ENCODE data around the gene ALDH5A1.

Gene ALDH5A1

DNA sequence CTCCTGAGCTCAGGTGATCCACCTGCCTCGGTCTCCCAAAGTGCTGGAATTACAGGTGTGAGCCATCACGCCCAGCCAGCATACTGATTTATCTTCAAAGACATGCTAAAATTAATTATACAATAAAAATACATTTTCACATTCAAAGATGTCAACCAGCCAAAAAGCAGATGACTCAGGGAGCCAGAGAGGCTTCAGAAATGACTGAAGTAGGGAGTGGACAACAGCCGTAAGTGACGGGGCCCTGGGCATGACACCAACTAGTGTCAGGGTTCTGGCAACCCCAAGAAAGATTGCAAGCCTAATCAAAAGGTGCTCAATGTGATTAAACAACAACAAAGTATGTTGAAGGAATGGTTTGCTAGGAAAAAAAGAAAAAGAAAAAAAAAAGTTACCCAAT is 33.8 kb upstream of the ALDH5A1 start:
- Histone ChIP-seq H3K4me3 (ENCODE audit: low read depth, low read length) (no peak overlapping the region), H3K9me3 (ENCODE audit: control insufficient read depth, insufficient read depth, low read depth, low read length) (no peaks in the 10 kb centered on the region), H3K4me1 (ENCODE audit: control insufficient read depth, insufficient read depth, low read length) (no peaks in the 10 kb centered on the region), H3K27ac (ENCODE audit: extremely low read depth, low read depth, low read length) (no peak overlapping the region), H3K36me3 (ENCODE audit: control insufficient read depth in 2 of 2, insufficient read depth in 1 of 2, low read length in 2 of 2) (no peaks in the 10 kb centered on the region)
- CTCF ChIA-PET, result interaction anchor here (1.4 kb wide), 1 partner anchor 30 kb away, joined by 7 read pairs; no protein-coding TSS in a partner anchor
- no peak for TF ChIP-seq ZNF341 (tag by site-specific recombination; IDR thresholded peaks at IDR 0.05; ENCODE audit: low read depth)
- no peak for TF ChIP-seq KLF7 (tag by site-specific recombination; IDR thresholded peaks at IDR 0.05; ENCODE audit: borderline replicate concordance)
- no peak for TF ChIP-seq ZNF248 (tag by site-specific recombination; IDR thresholded peaks at IDR 0.05)
- TF ChIP-seq ZNF274 (IDR thresholded peaks at IDR 0.05; ENCODE audit: low read length), result no peak
- no peak for TF ChIP-seq ZNF274 (tag by site-specific recombination; IDR thresholded peaks at IDR 0.05; ENCODE audit: borderline replicate concordance)
- TF ChIP-seq SALL2 (tag by site-specific recombination; IDR thresholded peaks at IDR 0.05; ENCODE audit: borderline replicate concordance), result no peak
- TF ChIP-seq ZNF148 (tag by site-specific recombination; IDR thresholded peaks at IDR 0.05; ENCODE audit: borderline replicate concordance), result no peak
- TF ChIP-seq SCRT2 (tag by site-specific recombination; IDR thresholded peaks at IDR 0.05), result no peak
- TF ChIP-seq, protein P1, sequence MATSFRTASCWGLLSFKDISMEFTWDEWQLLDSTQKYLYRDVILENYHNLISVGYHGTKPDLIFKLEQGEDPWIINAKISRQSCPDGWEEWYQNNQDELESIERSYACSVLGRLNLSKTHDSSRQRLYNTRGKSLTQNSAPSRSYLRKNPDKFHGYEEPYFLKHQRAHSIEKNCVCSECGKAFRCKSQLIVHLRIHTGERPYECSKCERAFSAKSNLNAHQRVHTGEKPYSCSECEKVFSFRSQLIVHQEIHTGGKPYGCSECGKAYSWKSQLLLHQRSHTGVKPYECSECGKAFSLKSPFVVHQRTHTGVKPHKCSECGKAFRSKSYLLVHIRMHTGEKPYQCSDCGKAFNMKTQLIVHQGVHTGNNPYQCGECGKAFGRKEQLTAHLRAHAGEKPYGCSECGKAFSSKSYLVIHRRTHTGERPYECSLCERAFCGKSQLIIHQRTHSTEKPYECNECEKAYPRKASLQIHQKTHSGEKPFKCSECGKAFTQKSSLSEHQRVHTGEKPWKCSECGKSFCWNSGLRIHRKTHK (tag by site-specific recombination; IDR thresholded peaks at IDR 0.05), result no peak
- TF ChIP-seq ZSCAN23 (tag by site-specific recombination; IDR thresholded peaks at IDR 0.05), result no peak
- no peak for TF ChIP-seq FEZF1 (tag by site-specific recombination; IDR thresholded peaks at IDR 0.05)
- TF ChIP-seq ZNF138 (tag by site-specific recombination; IDR thresholded peaks at IDR 0.05; ENCODE audit: borderline replicate concordance), result no peak
- TF ChIP-seq ZNF747 (tag by site-specific recombination; IDR thresholded peaks at IDR 0.05), result no peak
- no peak for TF ChIP-seq ZBTB8A (tag by site-specific recombination; IDR thresholded peaks at IDR 0.05)
- no peak for TF ChIP-seq ZNF169 (tag by site-specific recombination; IDR thresholded peaks at IDR 0.05)
- no peak for TF ChIP-seq ZNF621 (tag by site-specific recombination; IDR thresholded peaks at IDR 0.05)
- no peak for TF ChIP-seq ZNF513 (tag by site-specific recombination; IDR thresholded peaks at IDR 0.05)
- no peak for TF ChIP-seq ZNF707 (tag by site-specific recombination; IDR thresholded peaks at IDR 0.05)
- no peak for TF ChIP-seq ZNF146 (tag by site-specific recombination; IDR thresholded peaks at IDR 0.05)
- POLR2A ChIA-PET, result no interaction called here

GRCh38 chr6:24464253-24465038 is 30.3 kb upstream of the ALDH5A1 start:
- no peak for TF ChIP-seq ZNF175 (tag by site-specific recombination; IDR thresholded peaks at IDR 0.05)
- no peak for TF ChIP-seq ZNF555 (tag by site-specific recombination; conservative IDR thresholded peaks at IDR 0.05)
- TF ChIP-seq ZNF223 (tag by site-specific recombination; IDR thresholded peaks at IDR 0.05), result no peak
- TF ChIP-seq ZNF350 (tag by site-specific recombination; IDR thresholded peaks at IDR 0.05), result no peak
- TF ChIP-seq ZNF768 (tag by site-specific recombination; IDR thresholded peaks at IDR 0.05), result no peak
- TF ChIP-seq ZNF239 (tag by site-specific recombination; IDR thresholded peaks at IDR 0.05), result no peak
- no peak for TF ChIP-seq ZNF148 (tag by site-specific recombination; IDR thresholded peaks at IDR 0.05; ENCODE audit: borderline replicate concordance)
- POLR2A ChIA-PET, result no interaction called here

More at GRCh38 chr6:24464253-24465038, 30.3 kb upstream of the ALDH5A1 start:
- CTCF ChIA-PET, result interaction anchor here (0.9 kb wide), 1 partner anchor 181 kb away, joined by 3 read pairs; no protein-coding TSS in a partner anchor
- no peak overlapping the region for H3K27ac ChIP-seq (ENCODE audit: extremely low read depth, low read depth, low read length)
- no peaks in the 10 kb centered on the region for H3K4me1 ChIP-seq (ENCODE audit: control insufficient read depth, insufficient read depth, low read length)
- H3K9me3 ChIP-seq (ENCODE audit: control insufficient read depth, insufficient read depth, low read depth, low read length), result no peaks in the 10 kb centered on the region
- no peaks in the 10 kb centered on the region for H3K36me3 ChIP-seq (ENCODE audit: control insufficient read depth in 2 of 2, insufficient read depth in 1 of 2, low read length in 2 of 2)
- no peak overlapping the region for H3K4me3 ChIP-seq (ENCODE audit: low read depth, low read length)

All from HEK293 (cell line).